IMR-90 (cell line): ENCODE measurements around the gene VAMP4. TPM values are rescaled to one million over a fixed set of nuclear protein-coding genes. Genes with fewer than 3 reads are reported as not detected.

Experiments
- ATAC-seq: fragments of 200-7000 bp; cut with Tn5 transposase; 2 replicates; pipeline ENCODE4 v1.9.1; 2020; ENCODE audit warnings: low read depth, mild to moderate bottlenecking, moderate library complexity
- BruUV-seq: library from RNA; stranded (reverse); fragments of 400-500 nt; replicated peaks from 2 replicates; lab custom pipeline; 2021; lab: Mats Ljungman, UMichigan
- CTCF ChIA-PET: fragments of 300-600 bp; formaldehyde crosslinking; extraction: SDS; loops from one replicate; lab custom pipeline; 2021; ENCODE audit warnings: antibody characterized with exemption; lab: Yijun Ruan, JAX
- POLR2A ChIA-PET: fragments of 300-600 bp; sonication (Branson Sonifier 250); formaldehyde crosslinking; loops from one replicate; lab custom pipeline; 2022; ENCODE audit warnings: antibody characterized with exemption; ENCODE audit not compliant: unreplicated experiment; lab: Charles Lee
- DNase-seq: peaks from one replicate; pipeline ENCODE4 v3.0.0; 2013
- H2AFZ ChIP-seq: replicated peaks from 2 replicates; pipeline ENCODE3; 2013; ENCODE audit warnings: low read length, mild to moderate bottlenecking; ENCODE audit not compliant: poor library complexity
- H2AK5ac ChIP-seq: 2 replicates; pipeline ENCODE4 v1.6.1; 2013; ENCODE audit warnings: low read depth, low read length, inconsistent platforms
- H2AK9ac ChIP-seq: replicated peaks from 2 replicates; pipeline ENCODE3; 2013; ENCODE audit warnings: mild to moderate bottlenecking, low read depth, low read length, moderate library complexity; ENCODE audit not compliant: poor library complexity
- H2BK120ac ChIP-seq: 2 replicates; pipeline ENCODE4 v1.6.1; 2013; ENCODE audit warnings: low read depth, low read length, inconsistent platforms
- H2BK15ac ChIP-seq: 3 replicates; pipeline ENCODE4 v1.6.1; 2013; ENCODE audit warnings: low read depth, low read length, inconsistent platforms
- H2BK20ac ChIP-seq: 2 replicates; pipeline ENCODE4 v1.6.1; 2013; ENCODE audit warnings: low read depth, mild to moderate bottlenecking, inconsistent platforms, low read length, moderate library complexity
- H2BK5ac ChIP-seq: 2 replicates; pipeline ENCODE4 v1.6.1; 2013; ENCODE audit warnings: mild to moderate bottlenecking, low read depth, low read length, inconsistent platforms; ENCODE audit not compliant: poor library complexity, severe bottlenecking
- H3K14ac ChIP-seq: replicated peaks from 2 replicates; pipeline ENCODE4 v1.6.1; 2013; ENCODE audit warnings: low read depth, low read length, inconsistent platforms
- H3K18ac ChIP-seq: 2 replicates; pipeline ENCODE4 v1.6.1; 2013; ENCODE audit warnings: low read depth, low read length, control low read depth
- H3K23ac ChIP-seq: 2 replicates; pipeline ENCODE4 v1.6.1; 2013; ENCODE audit warnings: low read depth, low read length, inconsistent platforms
- H3K27ac ChIP-seq: 2 replicates; pipeline ENCODE4 v1.5.1; 2013; ENCODE audit warnings: mild to moderate bottlenecking, control low read depth, low read length; ENCODE audit not compliant: insufficient read depth
- H3K27me3 ChIP-seq: 2 replicates; pipeline ENCODE4 v1.6.1; 2013; ENCODE audit warnings: low read length; ENCODE audit not compliant: control insufficient read depth, insufficient read depth
- H3K36me3 ChIP-seq: 2 replicates; pipeline ENCODE4 v1.6.1; 2013; ENCODE audit warnings: low read length, mixed read lengths; ENCODE audit not compliant: control insufficient read depth, insufficient read depth
- H3K4ac ChIP-seq: 2 replicates; pipeline ENCODE4 v1.6.1; 2013; ENCODE audit warnings: low read depth, low read length, inconsistent platforms
- H3K4me1 ChIP-seq: 2 replicates; pipeline ENCODE4 v1.6.1; 2013; ENCODE audit warnings: low read length, mixed read lengths; ENCODE audit not compliant: control insufficient read depth, insufficient read depth
- H3K4me2 ChIP-seq: 2 replicates; pipeline ENCODE4 v1.6.1; 2013; ENCODE audit warnings: low read depth, mild to moderate bottlenecking, control low read depth, low read length, moderate library complexity
- H3K4me3 ChIP-seq: 2 replicates; pipeline ENCODE4 v1.5.1; 2013; ENCODE audit warnings: low read depth, mild to moderate bottlenecking, control low read depth, low read length, moderate library complexity; ENCODE audit not compliant: insufficient read depth
- H3K56ac ChIP-seq: 2 replicates; pipeline ENCODE4 v1.6.1; 2013; ENCODE audit warnings: low read length, inconsistent platforms; ENCODE audit not compliant: insufficient read depth; ENCODE audit errors: extremely low read depth
- H3K79me1 ChIP-seq, 2 experiments: 2 replicates each; pipeline ENCODE4 v1.6.1; 2013; ENCODE audit warnings: low read length in 2 of 2, inconsistent platforms in 1 of 2, low read depth in 1 of 2
- H3K9ac ChIP-seq: 2 replicates; pipeline ENCODE4 v1.6.1; 2013; ENCODE audit warnings: low read depth, low read length, control low read depth
- H3K9me1 ChIP-seq: 2 replicates; pipeline ENCODE4 v1.6.1; 2013; ENCODE audit warnings: low read length, inconsistent platforms; ENCODE audit not compliant: insufficient read depth
- H3K9me3 ChIP-seq: 2 replicates; pipeline ENCODE4 v1.6.1; 2013; ENCODE audit warnings: low read length; ENCODE audit not compliant: control insufficient read depth, insufficient read depth
- H4K20me1 ChIP-seq: 2 replicates; pipeline ENCODE4 v1.6.1; 2013; ENCODE audit warnings: low read length, inconsistent platforms; ENCODE audit not compliant: insufficient read depth
- H4K5ac ChIP-seq: 2 replicates; pipeline ENCODE4 v1.6.1; 2013; ENCODE audit warnings: mild to moderate bottlenecking, low read depth, low read length, control low read depth
- H4K8ac ChIP-seq, 2 experiments: 2 replicates each; pipeline ENCODE4 v1.6.1; 2013; ENCODE audit warnings: low read depth in 2 of 2, low read length in 2 of 2, control low read depth in 1 of 2, inconsistent platforms in 1 of 2
- H4K91ac ChIP-seq: 2 replicates; pipeline ENCODE4 v1.6.1; 2013; ENCODE audit warnings: low read depth, low read length, inconsistent platforms; ENCODE audit not compliant: insufficient read depth
- BHLHE40 ChIP-seq: fragments of 150-350 bp; IDR thresholded peaks from 2 replicates; pipeline ENCODE4 v1.6.1; 2016; ENCODE audit warnings: mild to moderate bottlenecking, low read depth, low read length
- CHD1 ChIP-seq: IDR thresholded peaks from 2 replicates; pipeline ENCODE4 v1.6.1; 2012; ENCODE audit warnings: low read depth, low read length, improper control_type of control experiment
- MAFK ChIP-seq: IDR thresholded peaks from 2 replicates; pipeline ENCODE4 v1.6.1; 2012; ENCODE audit warnings: low read depth, low read length, improper control_type of control experiment
- MAZ ChIP-seq: IDR thresholded peaks from 2 replicates; pipeline ENCODE4 v1.6.1; 2012; ENCODE audit warnings: low read depth, mild to moderate bottlenecking, low read length, improper control_type of control experiment, moderate library complexity, borderline replicate concordance
- MXI1 ChIP-seq: IDR thresholded peaks from 2 replicates; pipeline ENCODE4 v1.6.1; 2012; ENCODE audit warnings: low read depth, mild to moderate bottlenecking, low read length, moderate library complexity, borderline replicate concordance
- NFE2L2 ChIP-seq: fragments of 150-350 bp; IDR thresholded peaks from 2 replicates; pipeline ENCODE4 v1.6.1; 2016; ENCODE audit warnings: low read depth, mild to moderate bottlenecking, low read length
- RCOR1 ChIP-seq: IDR thresholded peaks from 2 replicates; pipeline ENCODE4 v1.6.1; 2012; ENCODE audit warnings: mild to moderate bottlenecking, low read length, improper control_type of control experiment; ENCODE audit not compliant: insufficient replicate concordance
- RFX5 ChIP-seq: IDR thresholded peaks from 2 replicates; pipeline ENCODE4 v1.8.0; 2012; ENCODE audit warnings: low read depth, mild to moderate bottlenecking, low read length, moderate library complexity
- SMC3 ChIP-seq: fragments of 150-350 bp; IDR thresholded peaks from 2 replicates; pipeline ENCODE4 v1.6.1; 2016; ENCODE audit warnings: low read depth, mild to moderate bottlenecking, antibody characterized with exemption, low read length, moderate library complexity
- dilution Hi-C: fragments of 300-500 bp; cut with HindIII; formaldehyde crosslinking; loops from one replicate; pipeline ENCODE4 v1.14.3; 2018; ENCODE audit warnings: low sequenced_read_pairs; ENCODE audit not compliant: unreplicated experiment
- in situ Hi-C: fragments of 300-500 bp; cut with MboI; formaldehyde crosslinking; loops from 3 replicates; pipeline ENCODE4 v1.14.3; 2019; ENCODE audit warnings: low sequenced_read_pairs, inconsistent platforms, mixed read lengths
- intact Hi-C: fragments of 100-400 bp; cut with micrococcal nuclease; formaldehyde crosslinking; loops from 2 replicates; pipeline ENCODE4 v1.10.0; 2022
- polyA plus RNA-seq, 3 experiments: library from polyadenylated mRNA; depleted of rRNA; stranded (reverse); fragments of >200 nt; gene quantifications; 2 replicates each; pipeline ENCODE4 v1.2.3, GENCODE V29; 2012; ENCODE audit warnings: low replicate concordance in 1 of 3
- total RNA-seq: library from RNA; depleted of rRNA; stranded (reverse); fragments of >200 nt; gene quantifications from 2 replicates; pipeline ENCODE4 v1.2.3, GENCODE V29; 2012

The VAMP4 gene
- total and polyA plus RNA-seq, 2 of the 4 experiments (the other 2 are of a cell fraction): 3.4 to 5.4 TPM

GRCh38 chr1:171730052-171730451 lies 11.8 kb downstream of the VAMP4 start:
- intact Hi-C loops: no loop called here
- TF ChIP-seq CHD1 (no peak), MAZ (no peak), RCOR1 (no peak), MXI1 (no peak), SMC3 (no peak), BHLHE40 (no peak), RFX5 (no peak), NFE2L2 (no peak), MAFK (no peak)
- H3K14ac ChIP-seq: peak overlapping the region; percentile 40; the same call in 1 of the 2 replicates

More at GRCh38 chr1:171730052-171730451, 11.8 kb downstream of the VAMP4 start:
- Histone ChIP-seq H3K4ac (no peak overlapping the region), H2AFZ (no peak overlapping the region), H3K36me3 (peaks cover 11% of the 10 kb centered on the region), H2BK120ac (no peak overlapping the region), H2BK20ac (peak overlapping the region; percentile 71; the same call in 1 of the 2 replicates), H3K27ac (no peak overlapping the region), H4K5ac (no peak overlapping the region), H4K20me1 (no peaks in the 10 kb centered on the region), H3K79me1 (peaks cover 14 to 42% of the 10 kb centered on the region in 2 experiments; a peak in 3 of 4 replicates), H3K9me3 (no peaks in the 10 kb centered on the region), H4K91ac (peak overlapping the region; percentile 62; the same call in 1 of the 2 replicates), H4K8ac (0 out of 4 replicates have a peak overlapping the region, but pooled peaks of 1 of the 2 experiments have one; percentile 16), H2BK15ac (no peak overlapping the region), H3K4me2 (no peak overlapping the region), H3K18ac (no peak overlapping the region), H2AK9ac (no peak overlapping the region), H3K27me3 (no peaks in the 10 kb centered on the region), H2AK5ac (no peak overlapping the region), H3K9ac (no peak overlapping the region), H3K23ac (no peak overlapping the region), H3K4me1 (no peaks in the 10 kb centered on the region), H3K9me1 (no peaks in the 10 kb centered on the region), H3K4me3 (no peak overlapping the region), H2BK5ac (no peak overlapping the region), H3K56ac (no peak overlapping the region)
- dilution Hi-C loops (no loop called here), in situ Hi-C loops (no loop called here)
- ATAC-seq: no peak
- ChIA-PET CTCF (no interaction called here), POLR2A (no interaction called here)
- BruUV-seq: no TSS peak
- no peak for DNase-seq
